GM21528 (cell line): Measurements from ENCODE around the gene SAMD3.
"Not testable (repeated sequence)": the region's sequence is repeated elsewhere in the genome, so short reads cannot be mapped to it uniquely, and the experiment has no call there.

Experiments
- ATAC-seq: cut with Tn5 transposase; IDR thresholded peaks from one replicate; pipeline ENCODE4 v1.9.1; 2021; ENCODE audit warnings: mild to moderate bottlenecking, moderate library complexity; ENCODE audit not compliant: unreplicated experiment, low FRiP score

SAMD3 gene

DNA sequence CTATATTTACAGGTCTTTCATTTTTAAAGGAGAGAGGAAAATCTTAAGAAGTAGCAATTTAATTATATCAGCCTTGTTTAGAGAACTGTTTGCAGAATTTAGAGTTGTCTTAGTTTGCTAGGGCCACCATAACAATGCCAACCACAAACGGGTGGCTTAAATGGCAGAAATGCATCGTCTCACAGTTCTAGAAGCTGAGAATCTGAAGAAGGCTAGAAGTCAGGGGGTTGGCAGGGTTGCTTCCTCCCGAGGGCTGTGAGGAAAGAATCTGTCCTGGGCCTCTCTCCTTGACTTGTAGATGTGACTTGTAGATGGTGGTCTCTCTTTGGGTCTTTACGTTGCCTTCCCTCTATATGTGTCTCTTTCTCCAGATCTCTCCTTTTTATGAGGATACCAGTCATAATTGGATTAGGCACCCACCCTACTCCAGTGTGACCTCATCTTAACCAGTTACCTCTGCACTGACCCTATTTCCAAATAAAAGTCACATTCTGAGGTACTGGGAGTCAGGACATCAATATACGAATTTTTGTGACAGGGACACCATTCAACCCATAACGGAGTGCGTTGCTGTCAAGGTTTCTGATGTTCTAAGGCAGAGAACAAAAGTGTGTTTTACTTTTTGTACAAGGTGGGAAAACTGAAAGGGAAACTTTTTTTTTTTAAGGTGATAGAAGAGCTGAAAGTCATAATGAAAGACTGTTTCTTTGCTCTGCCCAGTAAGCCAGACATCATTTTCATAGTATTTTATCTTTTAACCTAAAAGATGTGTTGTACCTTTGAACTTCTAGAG lies 84.4 kb downstream of the SAMD3 start:
- no peak for ATAC-seq

- no peak for ATAC-seq
These were observed 86.0 kb downstream of the SAMD3 start for GRCh38 chr6:130136798-130137197.

DNA sequence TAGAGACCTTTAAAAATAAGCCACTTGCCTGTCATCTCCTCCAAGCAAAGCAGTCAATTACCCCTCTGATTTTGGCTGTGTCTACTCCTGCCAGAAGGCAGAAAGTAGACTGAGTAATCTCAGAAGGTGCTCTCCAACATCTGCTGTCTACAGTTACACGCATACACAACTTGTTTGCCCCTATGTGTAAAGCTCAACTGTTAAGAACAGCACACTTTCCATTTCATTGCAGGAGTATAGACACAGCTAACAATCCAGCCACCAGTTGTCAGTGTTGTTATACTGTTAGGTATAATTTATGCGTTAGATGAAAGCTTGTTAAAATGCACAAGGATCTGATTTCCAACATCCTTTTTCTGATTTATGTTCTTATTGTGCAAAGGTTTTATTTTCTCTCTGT lies 88.2 kb downstream of the SAMD3 start:
- ATAC-seq: no peak

GRCh38 chr6:130132286-130132701 lies 90.5 kb downstream of the SAMD3 start:
- peak; percentile 80 for ATAC-seq

DNA sequence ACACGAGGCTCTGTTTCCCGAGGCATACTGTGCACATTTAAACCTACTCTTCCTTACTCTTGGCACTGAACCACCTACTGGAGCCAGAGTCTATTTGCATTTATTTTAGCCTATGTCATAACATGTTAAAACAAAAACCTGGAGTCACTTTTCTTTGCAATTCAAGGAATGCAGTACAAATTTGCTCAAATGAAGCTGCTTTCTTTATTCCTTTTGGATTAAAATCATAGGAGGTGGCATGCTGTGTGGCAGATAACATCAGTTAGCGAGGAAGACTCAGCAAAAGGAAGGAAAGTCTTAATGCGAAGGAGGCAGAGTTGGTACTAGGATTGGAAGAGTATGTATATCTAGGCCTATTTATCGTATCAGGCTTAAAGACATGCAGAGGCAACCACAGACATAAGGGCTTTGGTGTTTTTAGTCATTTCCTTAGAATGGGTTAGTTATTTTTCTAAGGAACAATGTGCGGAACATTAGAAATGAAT lies 92.9 kb downstream of the SAMD3 start:
- no peak for ATAC-seq

DNA sequence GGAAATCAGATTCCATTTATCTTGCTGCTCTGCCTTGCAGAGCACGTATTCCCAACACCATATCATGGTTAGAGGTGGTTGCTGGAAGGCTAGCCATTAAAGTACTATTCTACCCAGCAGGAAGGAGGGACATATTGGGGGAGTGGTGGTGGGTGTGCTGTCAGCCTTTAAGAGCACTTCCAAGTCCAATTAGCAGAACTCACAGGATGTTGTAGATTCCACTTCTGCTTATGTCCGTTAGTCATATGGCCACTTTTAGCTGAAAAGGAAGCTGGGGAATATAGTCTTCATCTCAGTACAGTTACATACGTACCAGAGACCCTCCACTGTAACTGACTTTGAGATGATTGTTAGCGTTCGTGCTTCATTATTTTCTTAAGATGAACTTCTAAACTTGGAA lies 94.4 kb downstream of the SAMD3 start:
- no peak for ATAC-seq

DNA sequence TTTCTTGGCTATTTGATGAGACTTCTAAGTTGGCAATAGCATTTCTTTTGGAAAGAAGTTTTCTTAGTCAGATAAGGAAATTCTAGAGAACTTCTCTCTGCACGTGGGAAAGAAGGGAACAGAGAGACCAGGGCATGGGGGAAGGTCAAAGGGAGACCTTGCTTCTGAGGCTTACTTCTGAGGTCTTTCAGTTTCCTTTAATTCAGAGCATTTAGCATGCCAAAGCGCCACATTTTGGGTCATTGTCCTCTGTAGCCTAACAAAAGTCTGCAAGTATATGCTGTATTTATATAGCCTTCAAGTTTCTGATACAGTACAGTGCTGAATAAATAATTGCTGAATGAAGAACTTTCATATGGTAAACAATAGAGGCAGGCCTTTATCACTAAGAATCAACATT lies 95.6 kb downstream of the SAMD3 start:
- ATAC-seq: no peak

GRCh38 chr6:130122243-130122642 lies 100.5 kb downstream of the SAMD3 start:
- no peak for ATAC-seq

- ATAC-seq: no peak
These were observed 102.0 kb downstream of the SAMD3 start for GRCh38 chr6:130120731-130121130.

DNA sequence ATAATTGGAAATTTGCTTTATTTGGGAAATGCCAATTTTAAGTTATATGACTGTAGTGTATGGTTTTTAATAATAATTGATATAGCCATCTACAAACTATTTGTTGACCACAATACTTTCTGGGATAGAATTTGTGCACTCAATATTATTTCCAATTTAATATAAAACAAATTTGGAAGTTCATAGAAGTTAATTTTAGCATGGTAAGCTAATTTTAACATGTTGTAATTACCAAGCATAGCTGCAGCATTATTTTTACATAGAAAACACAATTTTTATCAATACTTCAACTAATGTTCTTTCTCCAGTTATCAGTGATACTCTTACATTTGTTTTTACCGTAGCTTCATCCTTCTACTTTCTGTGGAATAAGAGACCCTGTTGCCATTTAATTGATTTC lies 103.5 kb downstream of the SAMD3 start:
- ATAC-seq: no peak

GRCh38 chr6:130118236-130118635 lies 104.5 kb downstream of the SAMD3 start:
- no peak for ATAC-seq

- ATAC-seq: not testable (repeated sequence)
These were observed 105.5 kb downstream of the SAMD3 start for GRCh38 chr6:130117187-130117701.

GRCh38 chr6:130116273-130116672 lies 106.5 kb downstream of the SAMD3 start:
- no peak for ATAC-seq

DNA sequence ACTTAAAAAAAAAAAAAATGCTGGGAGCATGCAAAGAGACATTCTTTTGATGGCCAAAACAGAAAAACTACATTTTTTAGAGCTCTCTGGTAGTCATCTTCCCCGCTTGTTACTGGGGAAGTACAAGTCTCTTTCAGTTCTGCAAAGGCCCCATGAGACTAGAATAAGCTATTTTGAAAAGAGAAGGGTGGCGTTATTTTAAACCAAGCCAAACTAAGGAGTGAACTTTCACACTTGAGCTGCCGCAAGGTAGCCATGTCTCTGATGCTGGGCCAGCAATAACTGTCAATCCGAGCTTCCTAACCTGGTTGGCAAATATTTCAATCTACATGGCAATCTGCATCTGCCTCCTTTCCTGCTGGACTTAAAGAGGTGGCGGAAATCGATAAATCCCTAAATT lies 107.7 kb downstream of the SAMD3 start:
- peak; percentile 94 for ATAC-seq

- no peak for ATAC-seq
These were observed 109.5 kb downstream of the SAMD3 start for GRCh38 chr6:130113201-130113710.

- ATAC-seq: no peak
These were observed 111.7 kb downstream of the SAMD3 start for GRCh38 chr6:130111031-130111430.

GRCh38 chr6:130107710-130108109 lies 115.0 kb downstream of the SAMD3 start:
- ATAC-seq: no peak

GRCh38 chr6:130105996-130106704 lies 116.6 kb downstream of the SAMD3 start:
- peak; percentile 93 for ATAC-seq

DNA sequence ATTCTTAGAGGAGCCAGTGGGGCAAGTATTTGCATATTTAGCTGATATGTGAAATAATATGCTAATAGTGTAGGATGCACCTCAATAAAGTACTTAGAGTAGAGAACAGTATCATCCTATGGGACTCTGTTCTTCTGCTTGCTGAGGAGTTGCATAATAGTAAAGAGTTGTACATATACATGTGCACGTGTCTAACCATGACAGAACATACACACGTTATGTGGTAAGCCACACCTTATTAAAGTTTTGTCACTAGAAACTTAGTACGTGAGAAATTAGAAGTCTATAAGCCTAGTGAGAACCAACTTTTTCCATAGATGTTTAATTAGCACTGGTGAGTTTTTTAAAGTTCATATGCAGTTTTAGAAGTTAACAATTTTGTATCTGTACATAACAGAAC lies 123.6 kb downstream of the SAMD3 start:
- no peak for ATAC-seq

GRCh38 chr6:130098317-130098716 lies 124.4 kb downstream of the SAMD3 start:
- no peak for ATAC-seq
